HG02870 (cell line): Measurements from ENCODE around the gene TFAP2A.

Experiments
- ATAC-seq: cut with Tn5 transposase; IDR thresholded peaks from one replicate; pipeline ENCODE4 v1.9.1; 2021; ENCODE audit warnings: mild to moderate bottlenecking, moderate library complexity; ENCODE audit not compliant: unreplicated experiment

TFAP2A gene

DNA sequence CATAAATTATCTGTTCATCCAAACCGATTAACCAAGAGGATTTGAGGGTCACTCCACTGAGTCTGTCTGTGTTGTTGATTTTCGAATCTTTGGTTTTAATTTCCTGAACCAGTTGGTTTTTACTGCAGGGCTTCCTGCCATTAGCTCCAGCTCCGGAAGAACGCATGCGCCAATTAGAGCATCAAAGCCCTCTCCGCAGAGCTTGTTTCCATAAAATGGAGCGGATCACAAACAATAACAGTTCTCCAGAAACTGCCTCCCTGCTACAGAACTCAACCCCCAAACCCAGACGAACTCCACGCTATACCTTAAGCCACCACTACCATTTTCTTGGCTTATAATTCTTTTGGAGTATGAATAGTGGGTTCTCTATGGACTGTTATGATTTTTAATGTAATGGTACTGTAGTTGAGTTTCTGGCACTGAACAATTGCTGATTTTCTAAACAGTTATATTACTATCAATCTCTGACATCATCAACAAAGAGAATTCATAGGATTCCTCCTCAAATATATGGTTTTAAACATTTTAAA lies 13.8 kb downstream of the TFAP2A start:
- no peak for ATAC-seq

DNA sequence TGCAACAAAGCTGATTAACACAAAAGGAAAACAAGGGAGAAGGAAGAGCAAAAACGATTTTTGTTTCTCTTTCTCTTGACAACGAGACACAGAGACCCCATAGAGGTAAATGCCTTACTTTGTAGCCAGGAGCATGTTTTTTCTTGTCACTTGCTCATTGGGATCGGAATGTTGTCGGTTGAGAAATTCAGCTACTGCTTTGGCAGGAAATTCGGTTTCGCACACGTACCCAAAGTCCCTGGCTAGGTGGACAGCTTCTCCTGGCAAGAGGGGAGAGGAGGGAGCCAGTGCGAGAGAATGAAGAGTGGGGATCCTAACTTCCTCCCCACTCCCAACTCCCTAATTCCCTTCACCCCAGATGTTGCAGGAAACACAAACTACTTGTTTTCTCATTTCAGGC lies 14.5 kb downstream of the TFAP2A start:
- no peak for ATAC-seq

DNA sequence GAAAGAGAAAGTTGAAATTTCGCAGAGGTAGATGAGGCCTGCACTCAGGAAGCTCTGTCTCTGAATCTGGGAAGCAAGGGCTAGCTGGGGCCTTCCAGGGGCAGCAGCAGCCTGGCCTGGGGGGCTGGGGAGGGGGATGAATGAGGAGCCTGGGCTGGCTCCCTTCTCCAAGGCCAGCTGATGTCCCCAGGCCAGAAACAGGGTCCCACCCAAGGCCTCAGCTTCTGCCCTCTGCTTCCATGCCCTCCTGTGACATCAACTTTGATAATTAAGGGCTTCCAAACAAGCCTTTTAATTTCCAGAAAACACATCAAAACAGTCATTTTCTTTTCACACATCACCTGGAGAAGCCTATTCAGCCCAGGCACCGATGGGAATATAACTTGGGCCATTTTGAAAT lies 15.4 kb downstream of the TFAP2A start:
- no peak for ATAC-seq

DNA sequence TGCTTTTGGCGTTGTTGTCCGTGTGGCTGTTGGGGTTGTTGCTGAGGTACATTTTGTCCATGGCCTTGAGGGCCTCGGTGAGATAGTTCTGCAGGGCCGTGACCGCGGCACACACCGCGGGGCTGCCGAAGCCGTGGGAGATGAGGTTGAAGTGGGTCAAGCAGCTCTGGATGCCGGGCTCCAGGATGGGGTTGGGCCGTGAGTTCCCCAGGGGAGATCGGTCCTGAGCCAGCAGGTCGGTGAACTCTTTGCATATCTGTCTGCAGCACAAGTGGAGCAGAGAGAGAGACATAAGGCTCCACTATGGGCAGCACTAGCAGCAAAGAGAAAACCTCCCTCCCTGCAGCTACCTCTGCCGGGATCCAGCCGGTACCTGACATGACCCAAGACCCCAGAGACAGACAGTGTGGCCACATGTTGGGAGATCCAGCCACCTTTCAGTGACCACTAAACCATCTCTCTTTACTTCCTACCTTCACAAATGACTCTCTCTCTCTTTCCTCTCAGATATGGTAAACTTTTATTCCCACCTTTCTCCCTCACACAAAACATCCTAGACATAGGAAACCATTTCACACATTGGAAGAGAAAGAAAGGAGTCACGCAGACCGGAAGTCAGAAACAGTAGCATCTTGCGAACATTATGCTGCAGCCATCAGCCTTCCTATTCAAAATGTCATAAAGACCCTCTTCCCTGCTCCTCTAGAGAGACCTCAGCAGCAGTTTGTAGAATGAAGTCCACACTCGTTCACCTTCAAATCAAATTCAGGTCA lies 16.2 kb downstream of the TFAP2A start:
- no peak for ATAC-seq

DNA sequence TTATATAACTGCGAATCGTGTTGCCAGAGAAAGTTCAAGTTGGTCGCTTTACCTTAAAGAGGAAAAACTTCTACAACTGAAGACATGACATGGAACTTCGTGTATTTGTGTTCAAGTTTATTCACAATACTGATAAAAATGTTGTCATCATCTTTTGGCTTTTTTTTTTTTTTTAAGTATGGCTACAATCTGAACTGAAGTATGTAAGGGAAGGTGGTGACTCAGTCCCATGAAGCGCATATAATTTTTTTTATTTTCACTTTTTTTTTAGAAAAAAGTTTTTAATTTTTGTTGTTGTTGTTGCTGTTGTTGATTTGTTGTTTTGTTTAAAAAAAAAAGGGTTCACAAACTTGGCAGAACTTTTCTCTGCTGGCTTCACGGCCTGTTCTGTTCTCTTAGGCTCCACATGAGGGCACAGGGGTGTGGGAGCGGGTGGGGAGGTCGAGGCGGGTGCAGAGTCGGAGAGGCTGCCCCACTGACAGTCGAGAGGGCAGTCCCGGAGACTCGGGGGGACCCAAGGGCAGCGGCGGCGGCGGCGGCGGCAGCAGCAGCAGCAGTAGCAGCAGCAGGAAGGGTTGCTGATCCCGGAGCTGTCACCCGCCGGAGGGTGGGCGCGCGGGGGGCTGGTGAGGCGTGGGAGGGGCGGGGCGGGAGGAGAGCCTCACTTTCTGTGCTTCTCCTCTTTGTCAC lies 17.0 kb downstream of the TFAP2A start:
- ATAC-seq: no peak

DNA sequence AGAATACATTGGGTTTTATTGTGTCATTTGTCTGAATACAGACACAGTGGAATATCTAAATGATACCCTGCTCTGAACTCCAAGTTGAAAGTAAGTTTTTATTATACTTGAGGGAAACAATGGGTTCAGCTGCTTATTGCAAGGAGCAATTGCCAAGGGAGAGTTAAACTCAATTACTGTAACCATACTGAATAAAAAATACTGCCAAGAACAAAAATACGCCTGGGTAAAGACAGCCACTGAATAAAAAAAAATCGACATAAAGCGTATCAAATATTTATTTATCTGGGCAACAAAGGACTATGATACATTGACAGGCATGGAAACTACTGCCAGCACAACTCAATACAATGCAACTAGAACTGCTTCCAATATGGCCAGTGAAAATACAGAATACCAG lies 18.1 kb downstream of the TFAP2A start:
- no peak for ATAC-seq

DNA sequence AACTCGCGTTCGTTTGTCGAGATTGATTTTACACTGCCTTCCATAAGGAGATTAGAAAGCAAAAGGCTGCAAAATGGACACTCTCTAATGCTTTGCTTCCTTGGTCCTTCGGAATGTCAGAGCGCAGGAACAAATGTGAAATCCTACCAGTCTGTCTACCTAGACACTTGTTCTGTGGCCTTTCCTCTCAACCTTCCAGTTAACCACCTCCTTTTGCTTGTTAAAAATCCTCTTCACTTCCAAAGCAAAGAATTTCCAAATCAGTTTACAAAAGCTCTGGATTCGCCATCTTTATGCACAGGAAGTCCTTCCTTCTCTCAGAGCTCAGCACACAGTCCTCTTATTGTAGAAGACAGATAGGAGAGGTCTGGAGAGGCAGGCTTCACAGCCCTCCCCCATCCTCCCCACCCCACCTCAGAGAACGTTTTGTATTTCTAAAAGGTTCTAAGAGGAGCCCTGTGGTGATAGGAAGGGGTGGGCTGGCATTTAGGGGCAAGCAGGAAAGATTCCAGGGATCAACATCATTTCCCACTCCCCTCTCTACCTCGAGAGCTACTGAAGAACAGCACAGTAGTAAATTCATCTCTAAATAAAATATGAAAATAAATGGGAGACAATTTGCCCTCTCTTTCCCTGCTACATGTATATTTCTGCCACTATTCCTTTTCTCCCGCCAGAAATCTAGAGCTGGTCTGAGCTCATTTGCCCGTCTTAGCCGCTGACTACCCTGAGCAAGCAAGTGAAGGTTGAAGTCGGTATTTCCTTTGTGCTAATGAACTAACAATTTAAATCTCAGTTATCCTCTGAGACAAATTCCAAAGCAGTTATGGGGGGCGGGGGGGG lies 18.9 kb downstream of the TFAP2A start:
- ATAC-seq: no peak

DNA sequence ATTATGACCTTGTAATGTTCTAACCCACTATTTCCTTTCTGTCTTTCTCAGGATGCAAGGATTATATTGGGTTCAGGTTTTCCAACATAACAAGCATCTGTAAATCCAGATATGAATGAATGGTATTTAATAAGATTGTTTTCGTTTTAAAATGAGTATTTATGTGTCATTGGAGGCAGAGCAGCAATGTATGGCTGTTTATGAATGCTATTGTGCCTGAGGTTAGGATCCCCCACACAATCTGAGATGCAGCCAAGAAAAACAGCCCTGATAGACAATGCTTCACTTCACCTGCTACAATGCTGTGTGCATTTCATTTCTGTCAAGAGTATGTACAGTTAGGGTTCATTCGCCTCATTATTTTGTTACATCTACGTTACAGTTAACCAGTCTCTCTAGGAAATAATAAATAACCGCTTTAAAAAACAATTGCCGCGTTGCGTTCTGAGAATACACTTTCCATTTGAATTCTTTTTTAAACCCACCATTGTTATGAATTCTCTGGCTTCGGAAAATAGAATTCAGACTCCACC lies 19.6 kb downstream of the TFAP2A start:
- ATAC-seq: no peak

DNA sequence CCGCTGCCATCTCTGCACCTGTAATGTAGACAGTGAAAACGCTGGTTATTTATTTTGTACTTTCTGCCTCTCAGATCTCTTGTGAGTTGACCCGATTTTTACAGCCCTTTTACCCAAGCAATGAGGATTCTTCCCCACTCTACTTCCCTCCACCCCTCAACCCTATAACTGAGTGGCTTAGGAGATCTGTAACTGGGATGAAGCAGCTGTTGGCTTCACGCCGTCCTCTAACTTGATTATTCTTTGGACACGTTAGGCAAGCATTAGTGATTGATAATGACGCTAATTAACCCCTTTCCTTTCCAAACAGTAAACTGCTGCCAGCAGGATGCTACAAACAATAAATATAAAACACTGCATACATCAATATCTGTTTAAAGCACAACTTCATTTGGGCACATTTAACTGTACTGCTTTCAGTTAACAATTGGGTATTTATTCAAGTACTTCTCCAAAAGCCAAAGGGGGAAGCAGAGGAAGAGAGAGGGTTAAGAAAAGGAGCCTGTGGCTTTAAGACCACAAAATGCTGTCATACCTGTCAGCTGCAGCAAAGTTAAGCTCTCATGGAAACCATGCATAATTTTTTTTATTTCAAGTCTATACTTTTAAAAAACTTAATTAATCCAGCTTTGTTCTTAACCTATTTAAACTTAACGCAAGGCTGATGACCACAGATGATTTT lies 21.2 kb downstream of the TFAP2A start:
- no peak for ATAC-seq

DNA sequence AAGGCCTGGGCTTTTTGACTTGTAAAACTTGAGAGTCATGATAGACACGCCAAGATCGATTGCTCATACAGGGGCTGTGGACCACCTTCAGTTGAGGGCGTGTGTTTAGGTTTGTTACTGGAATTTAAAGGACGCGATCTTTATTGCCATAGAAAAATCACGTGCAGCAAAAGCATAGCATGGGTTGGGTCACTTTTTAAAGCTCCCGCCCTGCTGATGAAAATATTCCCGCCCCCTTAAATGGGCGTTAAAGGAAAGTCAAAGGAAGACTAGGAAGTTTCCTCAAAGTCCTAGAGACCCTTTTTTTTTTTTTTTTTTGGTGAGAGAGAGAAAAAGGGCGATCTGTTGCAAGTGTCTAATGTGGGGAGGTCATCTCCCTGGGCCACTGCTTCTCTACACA lies 23.1 kb downstream of the TFAP2A start:
- no peak for ATAC-seq

DNA sequence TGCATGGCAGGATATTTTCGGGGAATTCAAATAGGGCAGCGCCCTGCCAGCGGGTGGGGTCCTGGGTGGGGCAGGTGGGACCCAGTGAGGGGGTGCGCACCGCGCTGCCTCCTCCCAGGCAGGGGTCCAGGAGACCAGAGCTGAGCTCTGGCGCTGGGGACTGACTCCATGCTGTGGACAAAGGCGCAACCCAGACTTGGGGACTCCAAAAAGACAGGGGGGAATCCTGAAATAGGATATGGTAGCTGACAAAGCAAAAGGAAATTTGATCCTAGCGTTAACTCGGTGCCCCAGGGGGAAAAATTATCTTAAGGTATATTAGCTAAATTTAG lies 23.6 kb downstream of the TFAP2A start:
- no peak for ATAC-seq

DNA sequence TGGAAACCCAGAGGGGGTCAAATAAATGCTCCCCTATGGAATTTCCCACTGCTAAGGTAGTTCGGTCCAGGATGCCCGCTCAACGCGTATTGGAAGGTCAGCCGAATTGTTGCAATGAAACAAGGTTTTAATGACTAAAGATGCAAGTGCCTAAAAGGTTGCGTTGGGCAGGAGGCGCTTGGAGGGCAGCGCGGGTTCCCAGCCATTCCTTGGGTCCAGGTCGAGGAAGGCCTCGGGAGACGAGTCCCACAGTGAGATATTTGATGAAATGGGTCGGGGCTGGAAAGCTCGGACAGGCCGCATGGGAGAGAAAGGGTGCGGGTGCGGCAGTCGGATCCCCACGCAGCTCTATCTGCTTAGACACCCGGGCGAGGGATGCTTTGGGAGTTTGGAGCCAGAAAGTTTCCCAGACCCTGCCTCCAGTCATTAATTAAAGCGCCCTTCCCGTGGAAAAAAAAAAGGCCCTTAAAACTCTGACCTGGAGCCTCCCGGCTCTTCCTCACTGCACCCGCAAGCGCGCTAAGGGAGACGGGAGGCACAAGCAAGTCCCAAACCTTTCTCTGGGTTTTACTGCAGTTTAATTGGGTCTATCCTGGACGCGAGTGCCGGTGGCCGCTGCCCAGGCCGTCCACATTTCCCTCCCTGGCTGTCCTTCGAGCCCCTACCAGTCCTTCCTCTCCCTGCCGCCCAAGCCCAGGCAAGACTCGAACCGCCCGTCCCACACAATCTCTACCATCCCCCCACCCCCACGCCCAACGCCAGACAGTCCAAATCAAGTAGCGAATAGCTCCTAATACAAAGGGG lies 24.2 kb downstream of the TFAP2A start:
- no peak for ATAC-seq

DNA sequence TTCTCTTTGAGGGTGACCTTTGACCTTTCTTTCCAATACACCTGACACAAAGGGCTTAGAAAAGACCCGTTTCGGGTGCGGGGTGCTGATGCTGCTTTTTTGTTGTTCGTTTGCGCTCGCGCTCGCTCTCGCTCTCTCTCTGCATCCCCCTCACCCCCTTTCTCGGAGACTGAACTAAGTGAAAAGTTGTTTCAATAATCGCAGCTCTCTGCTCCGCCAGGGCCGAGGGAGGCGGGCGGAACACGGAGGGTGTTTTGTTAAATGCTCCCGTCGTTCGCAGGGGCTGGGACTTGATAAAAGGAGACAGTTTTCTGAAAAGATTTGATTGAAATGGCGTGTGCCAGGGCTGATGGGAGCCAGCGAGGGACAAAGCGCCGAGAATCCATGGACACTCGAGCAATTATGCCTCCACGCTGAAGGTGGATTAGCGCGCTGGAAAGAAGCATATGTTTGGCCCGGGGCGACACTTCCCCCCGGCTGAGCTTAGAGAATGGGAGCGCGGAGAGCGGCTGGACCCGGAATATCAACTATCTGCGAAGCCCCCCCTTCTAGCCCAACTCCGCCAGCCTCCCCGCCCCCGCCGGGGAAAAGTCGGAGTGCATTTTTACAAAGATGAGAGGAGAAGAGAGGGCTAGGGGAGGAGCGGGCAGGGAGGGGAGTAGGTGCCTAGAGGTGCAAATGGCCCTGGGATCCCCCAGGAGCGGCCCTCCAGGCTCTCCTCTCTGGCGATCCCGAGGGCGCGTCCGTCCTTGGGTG lies 25.0 kb downstream of the TFAP2A start:
- no peak for ATAC-seq

DNA sequence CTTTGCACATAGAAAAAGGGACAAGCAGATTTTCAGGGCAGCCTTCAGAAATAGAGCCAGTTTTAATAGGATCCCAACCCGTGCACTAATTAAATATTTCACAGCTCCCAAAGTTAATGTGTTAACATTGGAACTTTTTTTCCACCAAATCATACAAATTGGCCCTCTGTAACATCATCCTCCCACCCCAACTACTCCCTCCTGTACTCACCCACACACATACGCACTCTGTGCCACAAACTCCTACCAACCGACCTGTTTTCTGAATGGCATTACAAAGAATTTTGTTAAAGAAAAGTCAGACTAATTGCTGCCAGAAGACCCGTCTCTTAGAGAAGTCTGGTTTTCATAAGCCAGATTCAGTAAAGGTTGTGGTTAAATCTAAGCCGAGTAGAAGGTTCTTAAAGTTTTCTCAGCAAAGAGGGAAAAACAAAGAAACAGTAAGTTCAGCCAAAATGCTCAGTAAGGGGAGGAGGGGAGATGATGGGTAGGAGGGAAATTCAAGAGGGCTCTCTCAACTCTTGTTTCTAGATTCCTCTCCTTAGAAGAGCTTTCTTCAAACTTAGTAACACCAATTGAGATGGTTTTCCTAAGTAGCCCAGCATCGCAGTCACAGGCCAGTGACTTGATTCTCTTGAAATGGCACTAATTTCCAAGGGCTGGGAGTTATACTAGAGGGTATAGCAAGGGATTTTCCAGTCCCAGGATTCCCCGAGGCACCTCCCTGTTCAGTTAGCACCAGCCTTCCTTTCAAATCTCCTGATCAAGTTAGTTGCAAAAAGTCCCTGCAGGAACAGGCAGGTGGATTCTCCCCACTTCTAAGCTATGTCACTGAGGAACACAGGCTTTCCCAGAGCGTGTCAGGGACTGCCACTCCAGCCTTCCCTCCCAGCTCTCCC lies 27.9 kb downstream of the TFAP2A start:
- no peak for ATAC-seq

DNA sequence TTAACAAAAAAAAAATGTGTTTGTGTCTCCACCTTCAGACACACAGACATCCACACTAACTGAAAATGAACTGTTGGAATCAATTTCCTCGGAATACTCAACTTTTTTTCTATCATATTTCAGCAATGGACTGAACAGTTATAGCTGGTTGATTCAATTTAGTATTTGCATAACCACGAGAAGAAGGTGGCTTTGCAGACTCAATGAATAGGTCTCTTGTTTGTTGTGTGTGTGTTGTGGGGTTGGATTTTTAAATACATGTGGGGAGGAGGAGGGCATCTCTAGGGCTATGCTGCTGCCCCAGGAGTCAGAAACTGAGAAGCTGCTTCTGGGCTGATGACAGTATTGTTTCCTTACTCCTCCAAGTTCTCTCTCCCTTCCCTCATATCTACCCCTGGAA lies 28.7 kb downstream of the TFAP2A start:
- no peak for ATAC-seq

DNA sequence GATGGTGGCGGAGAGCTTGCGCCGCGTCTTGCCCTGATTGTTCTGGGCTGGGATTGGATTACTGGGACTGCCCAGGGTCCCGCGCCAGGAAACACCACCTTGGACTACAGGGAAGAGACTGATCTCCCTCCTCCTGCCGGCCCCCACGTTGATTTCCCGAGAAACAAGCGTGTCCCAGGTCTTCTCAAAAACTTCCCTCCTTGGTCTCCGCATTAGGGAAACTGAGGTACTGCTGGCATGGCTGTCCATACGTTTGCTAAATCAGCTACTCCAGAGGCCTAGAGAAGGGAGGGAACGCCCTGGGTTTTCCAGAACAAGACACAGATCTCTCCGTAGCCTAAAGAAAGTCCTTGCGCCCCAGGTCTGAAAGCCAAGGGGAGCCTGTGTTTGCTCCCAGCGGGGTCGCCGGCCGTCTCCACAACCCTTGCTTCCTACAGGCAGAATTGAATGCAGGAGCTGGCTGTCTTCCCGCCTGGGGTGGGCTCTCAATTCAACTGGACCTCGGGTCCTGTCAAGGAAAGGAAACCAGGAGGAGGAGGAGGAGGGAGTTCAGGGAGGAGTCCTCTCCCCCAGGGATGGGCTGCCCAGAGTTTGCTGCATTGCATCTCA lies 29.2 kb downstream of the TFAP2A start:
- ATAC-seq: no peak

DNA sequence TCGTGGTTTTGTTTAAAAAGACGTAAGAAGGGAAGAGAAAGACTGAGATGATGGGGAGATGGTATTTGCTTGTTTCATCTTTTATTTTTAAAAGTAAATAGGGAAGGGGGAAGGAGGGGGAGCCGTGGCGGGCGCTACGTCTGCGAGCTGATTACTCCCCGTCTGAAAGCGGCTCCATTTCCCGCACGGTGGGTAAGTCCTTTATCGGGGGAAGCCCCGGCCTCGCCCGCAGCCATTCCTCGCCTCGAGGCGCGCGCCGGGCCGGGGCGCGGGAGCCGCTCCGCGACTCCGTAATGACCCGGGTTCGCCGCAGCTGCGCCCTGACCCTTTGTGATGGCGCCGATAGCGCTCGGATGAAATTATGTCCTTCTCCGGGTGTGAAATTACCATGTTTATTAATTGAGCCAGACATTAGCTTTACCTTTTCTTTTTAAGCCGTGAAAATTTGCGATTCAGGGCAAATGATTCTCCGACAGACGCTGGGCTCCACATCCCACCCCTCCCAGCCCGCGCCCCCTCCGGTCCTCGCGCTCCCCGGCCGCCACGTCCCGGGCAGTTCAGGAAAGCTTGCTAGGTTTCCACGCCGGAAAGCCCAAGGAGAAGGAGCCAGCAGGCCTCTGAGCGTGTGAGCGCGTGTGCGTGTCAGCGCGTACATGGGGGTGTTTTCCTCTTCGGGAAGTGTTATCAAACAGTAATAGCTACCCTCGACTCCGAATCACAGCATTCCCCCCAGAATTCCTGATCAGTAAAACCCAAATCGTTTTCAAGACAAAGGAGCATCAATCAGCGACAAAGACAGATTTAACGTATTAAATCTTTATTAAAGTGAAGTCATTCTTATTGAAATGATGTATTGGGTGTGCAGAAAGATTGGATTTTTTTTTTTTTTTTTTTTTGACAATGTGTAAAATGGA lies 30.0 kb downstream of the TFAP2A start:
- no peak for ATAC-seq
